GM12892 (cell line): ENCODE results near the gene TMEM94.

Experiments
- POLR2A ChIP-seq: IDR thresholded peaks from 2 replicates; pipeline ENCODE4 v1.6.1; 2011; ENCODE audit warnings: low read depth, low read length, control low read depth
- POLR2AphosphoS5 ChIP-seq: IDR thresholded peaks from 2 replicates; pipeline ENCODE4 v1.6.1; 2011; ENCODE audit warnings: low read depth, low read length, control low read depth
- TAF1 ChIP-seq: IDR thresholded peaks from 2 replicates; pipeline ENCODE4 v1.6.1; 2011; ENCODE audit warnings: low read depth, mild to moderate bottlenecking, control low read depth, low read length, borderline replicate concordance

DNA sequence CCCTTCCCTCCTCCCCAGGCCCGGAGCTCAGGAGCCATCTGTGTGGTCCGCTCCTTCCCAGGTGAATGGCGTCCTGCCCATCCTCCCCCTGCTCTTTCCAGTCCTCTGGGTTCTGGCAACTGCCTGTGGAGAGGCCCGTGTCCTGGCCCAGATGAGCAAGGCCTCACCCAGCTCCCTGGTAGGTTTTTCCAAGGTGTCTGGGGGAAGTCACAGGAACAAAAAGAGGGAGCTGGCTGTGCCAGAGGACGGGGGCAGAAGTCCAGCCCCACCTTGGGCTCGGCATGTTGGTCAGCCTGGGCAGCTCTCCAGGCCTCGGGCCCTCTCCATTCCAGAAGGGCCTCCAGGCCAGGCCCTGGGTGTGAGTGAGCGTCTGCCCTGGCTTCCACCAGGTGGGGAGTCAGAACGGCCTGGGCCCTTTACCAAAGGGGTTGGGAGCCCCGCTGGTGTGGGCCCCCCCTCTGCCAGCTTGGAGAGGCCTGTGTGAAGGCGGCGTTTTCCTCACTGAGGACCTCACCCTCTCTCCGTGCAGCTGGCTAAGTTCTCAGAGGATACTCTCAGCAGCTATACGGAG is 33.8 kb downstream of the TMEM94 start:
- TF ChIP-seq POLR2AphosphoS5 (no peak), POLR2A (no peak), TAF1 (no peak)
